Adrenal gland (tissue), 12 donors: Measurements from ENCODE around the gene MAN2B2. TPM values are rescaled to one million over a fixed set of nuclear protein-coding genes. Genes with fewer than 3 reads are reported as not detected.

Experiments
- DNase-seq, 7 donors: peaks; one replicate each; pipeline ENCODE4 v3.0.0-alpha.2; 2019 to 2020
- H3K27ac ChIP-seq, 5 donors: fragments of 200-600 bp; sonication (generic) in 4 of 5; 1 replicate in 3 of 5; 2 replicates in 2 of 5; pipeline versions ENCODE4 v1.5.1 to v1.8.0; 2016 to 2020; ENCODE audit warnings: mild to moderate bottlenecking in 1 of 5
- H3K27me3 ChIP-seq: fragments of 200-600 bp; 2 replicates; pipeline ENCODE4 v1.8.0; 2021
- H3K36me3 ChIP-seq, 2 donors: fragments of 200-600 bp; replicated peaks in 1 of 2; 1 replicate in 1 of 2; 2 replicates in 1 of 2; pipeline versions ENCODE4 v1.5.1 to v1.8.0; 2018 to 2022
- H3K4me1 ChIP-seq, 2 donors: fragments of 200-600 bp; replicated peaks in 1 of 2; 1 replicate in 1 of 2; 2 replicates in 1 of 2; pipeline versions ENCODE4 v1.5.1 to v1.8.0; 2018 to 2021
- H3K4me3 ChIP-seq, 4 donors: fragments of 200-600 bp; sonication (generic) in 3 of 4; one replicate each; pipeline ENCODE4 v1.5.1; 2016 to 2018
- H3K9me3 ChIP-seq, 3 donors: fragments of 200-600 bp; sonication (generic) in 1 of 3; replicated peaks in 1 of 3; 1 replicate in 2 of 3; 2 replicates in 1 of 3; pipeline versions ENCODE4 v1.5.1 to v1.8.0; 2016 to 2021
- POLR2A ChIP-seq, 2 donors: fragments of 450-650 bp; IDR thresholded peaks; one replicate each; pipeline ENCODE4 v1.6.1; 2017; ENCODE audit warnings: antibody characterized with exemption in 2 of 2, mild to moderate bottlenecking in 2 of 2, moderate library complexity in 1 of 2
- WGBS, 4 donors: extraction: QIAGEN DNeasy Blood & Tissue Kit in 2 of 4; methylation state at CpG; one replicate each; pipeline versions ENCODE4 v1.1.5 to v1.1.7; 2013 to 2017; 5-methylcytosine and 5-hydroxymethylcytosine counted together
- intact Hi-C, 2 donors: fragments of 100-400 bp; cut with DNase I; formaldehyde crosslinking; loops; one replicate each; pipeline versions ENCODE4 v1.14.1 to v1.15.0; 2022 to 2023
- polyA plus RNA-seq, 3 donors: library from polyadenylated mRNA; stranded (reverse); fragments of 200-250 nt in 2 of 3; fragments of 350-450 nt in 1 of 3; fragmentation: Illumina TruSeq in 1 of 3; extraction: RNeasy Lipid Tissue Mini Kit (QIAGEN cat#74804) in 1 of 3; gene quantifications; one replicate each; pipeline ENCODE4 v1.2.3, GENCODE V29; 2013 to 2014
- total RNA-seq, 9 donors: library from RNA; depleted of rRNA in 4 of 9; stranded (reverse); fragments of >200 nt in 4 of 9; fragments of 120-200 nt in 1 of 9; fragmentation: NEBNext Ultra II Directional in 1 of 9; extraction: Animal tissue kit (Norgen Biotek cat#: 25700) in 1 of 9; gene quantifications; one replicate each; pipeline versions ENCODE4 v1.1.0 to v1.2.4, GENCODE V29; 2013 to 2023
- TF ChIP-seq, protein P1 (sequence below), 6 experiments: fragments of 450-650 bp in 4 of 6; fragments of 200-600 bp in 2 of 6; sonication (generic) in 1 of 6; IDR thresholded peaks; 1 replicate in 5 of 6; 2 replicates in 1 of 6; pipeline versions ENCODE4 v1.5.1 to v1.8.0; 2016 to 2021; ENCODE audit warnings: antibody characterized with exemption in 6 of 6, mild to moderate bottlenecking in 2 of 6, moderate library complexity in 1 of 6
- donor health status: healthy with polysubstance abuse.
- donor health status: Bipolar disorder and iron deficiency.
- donor health status: DM: yes; HTN: yes; CAD: no.
- donor health status: DM: no; HTN: no; CAD: no.
- donor health status: DM: no; HTN: no; CAD: no.
- donor health status: DM: yes; HTN: yes; CAD: no.

The MAN2B2 gene
- total and polyA plus RNA-seq, 12 donors = 9.3 to 50.6 (median 27.7) TPM

DNA sequence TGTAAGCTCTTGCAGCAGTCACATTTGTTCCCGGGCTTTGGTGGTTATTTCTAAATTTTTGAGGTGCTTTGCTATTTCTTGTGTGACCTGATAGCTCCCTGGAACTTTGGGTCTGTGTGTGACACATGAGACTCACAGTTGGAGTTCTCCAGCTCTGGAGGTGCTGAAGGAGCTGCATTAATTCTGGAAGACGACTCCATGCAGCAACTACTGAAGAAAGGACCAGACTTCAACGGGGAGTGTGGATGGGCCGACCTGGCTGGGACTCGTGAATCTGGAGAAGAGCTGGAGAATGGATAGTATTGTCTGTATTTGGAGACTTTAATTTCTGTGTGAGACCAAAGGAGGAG, 67.0 kb downstream of the MAN2B2 start:
- no peaks in the 10 kb centered on the region for H3K9me3 ChIP-seq
- H3K27me3 ChIP-seq = no peaks in the 10 kb centered on the region
- H3K4me3 ChIP-seq = peak overlapping the region in 2 of 4 donors; percentile 55 to 79
- intact Hi-C loops = no loop called here
- TF ChIP-seq POLR2A (IDR thresholded peaks at IDR 0.05) = no peak
- TF ChIP-seq, protein P1, sequence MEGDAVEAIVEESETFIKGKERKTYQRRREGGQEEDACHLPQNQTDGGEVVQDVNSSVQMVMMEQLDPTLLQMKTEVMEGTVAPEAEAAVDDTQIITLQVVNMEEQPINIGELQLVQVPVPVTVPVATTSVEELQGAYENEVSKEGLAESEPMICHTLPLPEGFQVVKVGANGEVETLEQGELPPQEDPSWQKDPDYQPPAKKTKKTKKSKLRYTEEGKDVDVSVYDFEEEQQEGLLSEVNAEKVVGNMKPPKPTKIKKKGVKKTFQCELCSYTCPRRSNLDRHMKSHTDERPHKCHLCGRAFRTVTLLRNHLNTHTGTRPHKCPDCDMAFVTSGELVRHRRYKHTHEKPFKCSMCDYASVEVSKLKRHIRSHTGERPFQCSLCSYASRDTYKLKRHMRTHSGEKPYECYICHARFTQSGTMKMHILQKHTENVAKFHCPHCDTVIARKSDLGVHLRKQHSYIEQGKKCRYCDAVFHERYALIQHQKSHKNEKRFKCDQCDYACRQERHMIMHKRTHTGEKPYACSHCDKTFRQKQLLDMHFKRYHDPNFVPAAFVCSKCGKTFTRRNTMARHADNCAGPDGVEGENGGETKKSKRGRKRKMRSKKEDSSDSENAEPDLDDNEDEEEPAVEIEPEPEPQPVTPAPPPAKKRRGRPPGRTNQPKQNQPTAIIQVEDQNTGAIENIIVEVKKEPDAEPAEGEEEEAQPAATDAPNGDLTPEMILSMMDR (IDR thresholded peaks at IDR 0.05) = no peak
- H3K27ac ChIP-seq = peak overlapping the region in 4 of 5 donors; percentile 88 to 99 (median 96)
- whole genome bisulfite sequencing, 4 donors = 31 to 51% (median 39%) methylated on average over 5 of the region's 5 CpGs
- peaks cover 11 to 23% of the 10 kb centered on the region in 2 donors for H3K4me1 ChIP-seq
- H3K36me3 ChIP-seq = peaks cover 0 to 12% of the 10 kb centered on the region in 2 donors
- DNase-seq = peak in 1 of 7 donors; percentile 54

GRCh38 chr4:6643141-6643847, 68.3 kb downstream of the MAN2B2 start:
- DNase-seq = peak in 1 of 7 donors; percentile 44
- intact Hi-C loops = no loop called here
- H3K27ac ChIP-seq = peak overlapping the region in 2 of 5 donors; percentile 13 to 99
- H3K36me3 ChIP-seq = peaks cover 0 to 12% of the 10 kb centered on the region in 2 donors
- H3K4me3 ChIP-seq = no peak overlapping the region
- peaks cover 11 to 23% of the 10 kb centered on the region in 2 donors for H3K4me1 ChIP-seq
- H3K9me3 ChIP-seq = no peaks in the 10 kb centered on the region
- H3K27me3 ChIP-seq = no peaks in the 10 kb centered on the region
- TF ChIP-seq, protein P1 (IDR thresholded peaks at IDR 0.05) = no peak
- TF ChIP-seq POLR2A (IDR thresholded peaks at IDR 0.05) = no peak
- WGBS, 4 donors = 61 to 65% (median 64%) methylated on average over 7 to 8 of the region's 8 CpGs

DNA sequence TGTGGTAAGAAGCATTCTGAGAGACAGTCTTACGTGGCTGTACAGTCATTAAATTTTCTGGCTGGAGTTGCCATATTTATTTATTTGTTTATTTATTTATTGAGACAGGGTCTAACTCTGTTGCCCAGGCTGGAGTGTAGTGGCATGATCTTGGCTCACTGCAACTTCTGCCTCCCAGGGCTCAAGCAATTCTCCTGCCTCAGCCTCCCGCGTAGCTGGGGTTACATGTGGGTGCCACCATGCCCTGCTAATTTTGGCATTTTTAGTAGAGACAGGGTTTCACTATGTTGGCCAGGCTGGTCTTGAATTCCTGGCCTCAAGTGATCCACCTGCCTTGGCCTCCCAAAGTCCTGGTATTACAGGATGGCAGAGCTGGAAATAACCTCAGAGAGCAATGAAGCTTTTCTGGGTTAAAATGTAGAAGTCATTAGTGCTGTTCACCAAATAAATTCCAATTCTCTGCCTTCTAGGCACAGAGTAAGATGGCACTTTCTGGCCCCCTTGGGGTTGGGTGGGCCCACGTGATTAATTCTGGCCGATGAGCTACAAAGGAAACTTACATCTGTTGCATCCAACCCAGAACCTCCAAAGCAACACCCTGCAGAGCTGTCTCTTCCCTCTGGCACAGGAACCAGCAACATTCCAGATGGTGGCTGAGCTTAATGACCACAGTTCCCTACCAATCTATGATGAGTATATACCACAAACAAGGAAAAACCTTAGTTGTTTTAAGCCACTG, 70.0 kb downstream of the MAN2B2 start:
- H3K4me3 ChIP-seq = no peak overlapping the region
- H3K9me3 ChIP-seq = no peaks in the 10 kb centered on the region
- intact Hi-C loops = no loop called here
- no peak overlapping the region for H3K27ac ChIP-seq
- peaks cover 11 to 23% of the 10 kb centered on the region in 2 donors for H3K4me1 ChIP-seq
- H3K36me3 ChIP-seq = peaks cover 0 to 12% of the 10 kb centered on the region in 2 donors
- DNase-seq = peak in 1 of 7 donors; percentile 34
- 61 to 73% (median 71%) methylated on average over 4 to 5 of the region's 5 CpGs for WGBS, 4 donors
- TF ChIP-seq POLR2A (IDR thresholded peaks at IDR 0.05) = no peak
- TF ChIP-seq, protein P1 (IDR thresholded peaks at IDR 0.05) = no peak
- H3K27me3 ChIP-seq = no peaks in the 10 kb centered on the region

DNA sequence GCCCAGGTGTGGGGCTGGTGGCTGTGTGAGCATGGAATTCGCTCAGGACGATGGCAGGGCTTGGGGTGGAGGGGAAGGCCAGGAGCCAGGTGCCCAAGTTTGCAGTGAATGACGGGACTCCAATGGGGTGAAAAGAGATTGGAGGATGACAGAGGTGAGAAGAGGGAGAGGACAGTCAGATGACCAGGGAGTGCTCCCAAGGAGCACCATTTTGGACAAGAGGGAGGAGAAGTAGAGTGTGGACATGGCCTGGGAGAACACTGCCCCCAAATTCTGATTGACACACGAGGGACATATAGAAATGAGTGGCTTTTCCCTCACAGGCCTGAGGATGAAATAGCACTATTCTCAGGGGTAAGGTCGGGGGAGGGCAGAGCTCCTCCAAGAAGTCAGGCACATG, 72.2 kb downstream of the MAN2B2 start:
- TF ChIP-seq POLR2A (IDR thresholded peaks at IDR 0.05) = no peak
- TF ChIP-seq, protein P1 (IDR thresholded peaks at IDR 0.05) = no peak
- intact Hi-C loops = no loop called here
- 86 to 93% (median 92%) methylated on average over 5 of the region's 5 CpGs for WGBS, 4 donors
- H3K4me3 ChIP-seq = no peak overlapping the region
- peaks cover 0 to 9% of the 10 kb centered on the region in 2 donors for H3K36me3 ChIP-seq
- DNase-seq = no peak
- H3K27me3 ChIP-seq = no peaks in the 10 kb centered on the region
- no peak overlapping the region for H3K27ac ChIP-seq
- H3K4me1 ChIP-seq = peaks cover 3 to 18% of the 10 kb centered on the region in 2 donors
- no peaks in the 10 kb centered on the region for H3K9me3 ChIP-seq
